Measurements from ENCODE around the gene RBM20. TPM values are rescaled to one million over a fixed set of nuclear protein-coding genes. Genes with fewer than 3 reads are reported as not detected.

The RBM20 gene
- total and polyA plus RNA-seq, 7 experiments from 2014 or later: 0.16 to 1.7 (median 0.37) TPM; not detected in 1

DNA sequence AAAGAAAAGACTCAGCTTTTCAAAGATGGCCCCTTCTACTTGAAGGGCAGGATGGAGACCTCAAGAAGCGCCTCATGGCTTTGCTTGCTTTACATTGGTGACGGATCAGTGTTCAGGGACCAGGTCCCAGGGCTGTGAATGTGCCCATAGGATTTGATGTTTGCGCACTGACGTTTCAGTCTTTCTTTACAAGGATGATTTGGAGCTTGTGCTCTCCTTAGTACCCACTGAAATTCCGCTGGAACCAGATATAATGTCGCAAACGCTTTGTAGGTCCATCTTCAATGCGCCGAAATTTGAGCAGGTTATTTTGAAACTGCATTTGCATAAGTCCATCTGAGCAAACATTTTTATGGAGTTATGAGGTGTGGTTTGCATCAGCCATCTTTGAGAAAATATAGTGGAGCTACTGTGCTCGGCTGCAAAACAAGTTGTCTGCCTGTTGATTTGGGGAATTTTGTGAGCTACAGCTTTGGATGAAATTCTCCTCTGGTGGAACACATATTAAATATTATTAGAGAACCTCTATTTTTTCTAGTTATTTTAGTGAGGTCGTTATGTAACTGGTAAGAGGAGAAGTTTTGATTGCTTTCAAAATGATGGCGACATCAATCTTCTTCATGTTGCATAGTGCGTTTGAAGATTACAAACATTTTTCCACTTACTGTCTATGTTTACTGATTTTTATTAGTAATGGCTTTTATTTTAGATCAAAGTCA, 2.4 kb downstream of the RBM20 start:
- ATAC-seq (no peak), DNase-seq (no peak)
- ChIA-PET CTCF (interaction anchor here (0.6 to 0.7 kb wide), 2 partner anchors 99 to 437 kb away, joined by 3 read pairs; no protein-coding TSS in a partner anchor), POLR2A (interaction anchor here (0.6 kb wide), 1 partner anchor 22 kb away, joined by 5 read pairs; no protein-coding TSS in a partner anchor)
- H3K9me3 Mint-ChIP-seq: peaks cover 0 to 3% (median 0%) of the 10 kb centered on the region in 11 donors
- Histone ChIP-seq H3K27me3 (ENCODE audit: control insufficient read depth in 2 of 2, insufficient read depth in 2 of 2, low read length in 2 of 2) (peaks cover 0 to 23% of the 10 kb centered on the region in 2 donors), H3K9me3 (ENCODE audit: control insufficient read depth in 2 of 3, low read length in 3 of 3) (no peaks in the 10 kb centered on the region), H3K36me3 (ENCODE audit: control insufficient read depth in 2 of 3, insufficient read depth in 3 of 3, low read length in 3 of 3) (peaks cover 0 to 3% (median 0%) of the 10 kb centered on the region in 3 experiments), H3K4me3 (ENCODE audit: low read length) (no peak overlapping the region), H3K27ac (ENCODE audit: low read depth, low read length) (no peak overlapping the region), H3K4me1 (ENCODE audit: control insufficient read depth in 2 of 2, insufficient read depth in 2 of 2, low read length in 2 of 2) (peaks cover 5 to 6% of the 10 kb centered on the region in 2 donors)
- no peaks in the 10 kb centered on the region for H3K36me3 Mint-ChIP-seq
- peaks cover 6 to 32% (median 22%) of the 10 kb centered on the region in 7 donors for H3K4me1 Mint-ChIP-seq
- intact Hi-C loops (cut with micrococcal nuclease): no loop called here
- peaks cover 51 to 77% (median 69%) of the 10 kb centered on the region in 5 donors for H3K27me3 Mint-ChIP-seq
- no peak overlapping the region for H3K4me3 Mint-ChIP-seq
- H3K27ac Mint-ChIP-seq: no peak overlapping the region

DNA sequence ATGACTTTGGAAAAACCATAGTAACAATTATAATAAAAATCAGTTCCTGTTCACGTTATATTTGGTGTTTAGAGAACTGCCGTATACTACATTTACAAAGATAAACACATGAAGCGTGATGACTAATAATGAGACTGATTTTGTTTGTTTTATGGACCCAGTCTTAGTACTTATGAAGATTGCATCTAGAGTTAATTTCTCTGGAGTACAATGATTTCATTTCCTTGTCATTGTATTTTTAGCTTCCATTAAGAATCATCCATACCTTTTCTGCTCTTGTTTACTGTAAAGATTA, 2.9 kb downstream of the RBM20 start:
- Histone ChIP-seq H3K27ac (ENCODE audit: low read depth, low read length) (no peak overlapping the region), H3K36me3 (ENCODE audit: control insufficient read depth in 2 of 3, insufficient read depth in 3 of 3, low read length in 3 of 3) (peaks cover 0 to 3% (median 0%) of the 10 kb centered on the region in 3 experiments), H3K9me3 (ENCODE audit: control insufficient read depth in 2 of 3, low read length in 3 of 3) (no peaks in the 10 kb centered on the region), H3K4me1 (ENCODE audit: control insufficient read depth in 2 of 2, insufficient read depth in 2 of 2, low read length in 2 of 2) (peaks cover 5 to 9% of the 10 kb centered on the region in 2 donors), H3K27me3 (ENCODE audit: control insufficient read depth in 2 of 2, insufficient read depth in 2 of 2, low read length in 2 of 2) (peaks cover 0 to 20% of the 10 kb centered on the region in 2 donors), H3K4me3 (ENCODE audit: low read length) (no peak overlapping the region)
- Mint-ChIP-seq H3K27ac (no peak overlapping the region), H3K4me3 (no peak overlapping the region), H3K27me3 (peaks cover 49 to 73% (median 65%) of the 10 kb centered on the region in 5 donors), H3K9me3 (peaks cover 0 to 3% (median 0%) of the 10 kb centered on the region in 11 donors), H3K36me3 (no peaks in the 10 kb centered on the region), H3K4me1 (peaks cover 8 to 32% (median 24%) of the 10 kb centered on the region in 7 donors)
- DNase-seq (no peak), ATAC-seq (no peak)
- ChIA-PET POLR2A (interaction anchor here (0.6 kb wide), 1 partner anchor 22 kb away, joined by 5 read pairs; no protein-coding TSS in a partner anchor), CTCF (interaction anchor here (0.7 kb wide), 1 partner anchor 99 kb away, joined by 3 read pairs; no protein-coding TSS in a partner anchor)
- intact Hi-C loops (cut with micrococcal nuclease): no loop called here

- H3K27me3 Mint-ChIP-seq: peaks cover 45 to 69% (median 52%) of the 10 kb centered on the region in 5 donors
- no peaks in the 10 kb centered on the region for H3K36me3 Mint-ChIP-seq
- Histone ChIP-seq H3K4me1 (ENCODE audit: control insufficient read depth in 2 of 2, insufficient read depth in 2 of 2, low read length in 2 of 2) (peaks cover 0 to 3% of the 10 kb centered on the region in 2 donors), H3K36me3 (ENCODE audit: control insufficient read depth in 2 of 3, insufficient read depth in 3 of 3, low read length in 3 of 3) (no peaks in the 10 kb centered on the region), H3K27me3 (ENCODE audit: control insufficient read depth in 2 of 2, insufficient read depth in 2 of 2, low read length in 2 of 2) (peaks cover 0 to 7% of the 10 kb centered on the region in 2 donors), H3K27ac (ENCODE audit: low read depth, low read length) (no peak overlapping the region), H3K9me3 (ENCODE audit: control insufficient read depth in 2 of 3, low read length in 3 of 3) (no peaks in the 10 kb centered on the region), H3K4me3 (ENCODE audit: low read length) (no peak overlapping the region)
- ChIA-PET POLR2A (no interaction called here), CTCF (no interaction called here)
- peaks cover 5 to 23% (median 16%) of the 10 kb centered on the region in 7 donors for H3K4me1 Mint-ChIP-seq
- no peak overlapping the region for H3K4me3 Mint-ChIP-seq
- H3K27ac Mint-ChIP-seq: no peak overlapping the region
- intact Hi-C loops (cut with micrococcal nuclease): no loop called here
- H3K9me3 Mint-ChIP-seq: no peaks in the 10 kb centered on the region
- ATAC-seq: no peak
- no peak for DNase-seq
Measured at GRCh38 chr10:110648692-110649346, 4.7 kb downstream of the RBM20 start.

DNA sequence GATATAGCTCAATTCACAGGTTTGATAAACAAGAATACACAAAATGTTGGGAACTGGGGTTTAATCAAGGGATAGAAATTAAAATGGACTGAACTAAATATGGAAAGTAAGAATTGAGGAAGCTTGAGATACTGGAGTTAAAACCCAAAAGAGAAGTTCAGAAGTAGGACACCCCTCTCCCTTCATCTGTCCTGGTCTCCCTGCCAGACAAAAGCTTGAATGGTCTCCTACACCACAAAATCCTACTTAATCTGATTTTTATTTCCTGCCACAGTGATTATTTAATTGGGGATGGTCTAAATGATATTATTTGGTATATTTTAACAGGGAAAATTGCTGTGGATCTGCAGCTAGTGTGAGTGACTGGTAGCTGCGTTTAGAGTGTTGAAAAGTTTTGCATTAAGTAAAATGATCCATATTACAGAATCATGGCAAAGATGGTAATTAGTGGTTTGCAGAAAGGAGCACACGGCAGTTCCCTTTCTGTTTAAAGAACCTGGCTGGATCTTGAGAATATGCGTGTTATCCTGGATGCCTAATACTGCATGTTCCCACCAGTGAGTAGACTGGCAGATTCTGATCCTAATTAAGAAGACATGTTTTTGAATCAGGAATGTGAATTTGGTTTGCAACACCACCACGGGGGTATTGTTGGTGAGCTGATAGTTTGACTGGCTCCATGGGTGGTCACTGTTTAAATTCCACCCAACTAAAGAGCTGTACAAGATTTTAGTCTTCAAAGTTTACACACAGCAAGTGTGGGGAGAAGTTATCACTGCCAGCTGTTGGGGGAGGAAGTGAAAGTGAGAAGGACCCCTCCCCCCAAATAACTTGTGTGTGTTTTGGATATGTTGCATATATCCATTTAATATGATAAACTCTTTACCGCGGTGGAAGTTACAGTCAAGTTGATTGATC, 5.5 kb downstream of the RBM20 start:
- Histone ChIP-seq H3K4me1 (ENCODE audit: control insufficient read depth in 2 of 2, insufficient read depth in 2 of 2, low read length in 2 of 2) (peaks cover 0 to 3% of the 10 kb centered on the region in 2 donors), H3K9me3 (ENCODE audit: control insufficient read depth in 2 of 3, low read length in 3 of 3) (no peaks in the 10 kb centered on the region), H3K27ac (ENCODE audit: low read depth, low read length) (no peak overlapping the region), H3K4me3 (ENCODE audit: low read length) (no peak overlapping the region), H3K36me3 (ENCODE audit: control insufficient read depth in 2 of 3, insufficient read depth in 3 of 3, low read length in 3 of 3) (no peaks in the 10 kb centered on the region), H3K27me3 (ENCODE audit: control insufficient read depth in 2 of 2, insufficient read depth in 2 of 2, low read length in 2 of 2) (peaks cover 0 to 7% of the 10 kb centered on the region in 2 donors)
- DNase-seq (no peak), ATAC-seq (no peak)
- intact Hi-C loops (cut with micrococcal nuclease): no loop called here
- peaks cover 43 to 72% (median 52%) of the 10 kb centered on the region in 5 donors for H3K27me3 Mint-ChIP-seq
- CTCF ChIA-PET: interaction anchor here (0.6 kb wide), 1 partner anchor 391 kb away, joined by 3 read pairs; no protein-coding TSS in a partner anchor
- H3K27ac Mint-ChIP-seq: no peak overlapping the region
- no peaks in the 10 kb centered on the region for H3K36me3 Mint-ChIP-seq
- POLR2A ChIA-PET: interaction anchor here (0.5 kb wide), 1 partner anchor 124 kb away, joined by 3 read pairs; no protein-coding TSS in a partner anchor
- peaks cover 5 to 22% (median 15%) of the 10 kb centered on the region in 7 donors for H3K4me1 Mint-ChIP-seq
- H3K9me3 Mint-ChIP-seq: no peaks in the 10 kb centered on the region
- no peak overlapping the region for H3K4me3 Mint-ChIP-seq

DNA sequence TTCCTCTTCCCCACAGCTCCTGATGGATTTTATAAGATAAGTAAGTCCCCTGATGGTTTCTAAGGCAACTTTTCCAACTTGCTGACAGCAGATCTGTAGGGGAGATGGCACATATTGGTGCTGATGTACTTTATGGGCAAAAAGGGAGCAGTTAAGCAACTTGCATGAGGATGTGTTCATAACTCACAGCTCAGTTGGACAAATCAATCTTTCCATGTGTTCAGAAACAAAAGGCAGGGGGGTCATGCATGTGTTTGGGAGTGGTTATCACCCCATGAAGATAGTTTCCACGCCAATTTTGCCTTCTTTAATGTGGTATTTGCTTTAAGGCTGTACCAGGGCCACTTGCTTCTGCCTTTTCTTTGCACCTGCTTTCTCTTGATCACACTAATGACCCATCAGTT, 6.1 kb downstream of the RBM20 start:
- ATAC-seq (no peak), DNase-seq (no peak)
- Mint-ChIP-seq H3K36me3 (no peaks in the 10 kb centered on the region), H3K4me1 (peaks cover 3 to 17% (median 10%) of the 10 kb centered on the region in 7 donors), H3K27ac (no peak overlapping the region), H3K4me3 (no peak overlapping the region), H3K9me3 (no peaks in the 10 kb centered on the region), H3K27me3 (peaks cover 37 to 69% (median 46%) of the 10 kb centered on the region in 5 donors)
- no peak overlapping the region for H3K27ac ChIP-seq (ENCODE audit: low read depth, low read length)
- CTCF ChIA-PET: no interaction called here
- no peaks in the 10 kb centered on the region for H3K36me3 ChIP-seq (ENCODE audit: control insufficient read depth in 2 of 3, insufficient read depth in 3 of 3, low read length in 3 of 3)
- peaks cover 0 to 3% of the 10 kb centered on the region in 2 donors for H3K4me1 ChIP-seq (ENCODE audit: control insufficient read depth in 2 of 2, insufficient read depth in 2 of 2, low read length in 2 of 2)
- intact Hi-C loops (cut with micrococcal nuclease): no loop called here
- POLR2A ChIA-PET: interaction anchor here (0.5 kb wide), 1 partner anchor 123 kb away, joined by 3 read pairs; no protein-coding TSS in a partner anchor
- H3K4me3 ChIP-seq (ENCODE audit: low read length): no peak overlapping the region
- H3K27me3 ChIP-seq (ENCODE audit: control insufficient read depth in 2 of 2, insufficient read depth in 2 of 2, low read length in 2 of 2): peaks cover 0 to 3% of the 10 kb centered on the region in 2 donors
- no peaks in the 10 kb centered on the region for H3K9me3 ChIP-seq (ENCODE audit: control insufficient read depth in 2 of 3, low read length in 3 of 3)
